Ishikawa (cell line): ENCODE measurements around the gene SREBF2.

ENCODE experiments used
- CEBPB ChIP-seq: IDR thresholded peaks from 2 replicates; pipeline ENCODE4 v1.6.1; 2012
- FOXM1 ChIP-seq: IDR thresholded peaks from 2 replicates; pipeline ENCODE4 v1.6.1; 2012; ENCODE audit warnings: low read depth, borderline replicate concordance
- MAX ChIP-seq: IDR thresholded peaks from 2 replicates; pipeline ENCODE4 v1.6.1; 2012
- NFIC ChIP-seq: IDR thresholded peaks from 2 replicates; pipeline ENCODE4 v1.6.1; 2012
- TAF1 ChIP-seq: IDR thresholded peaks from 2 replicates; pipeline ENCODE4 v1.6.1; 2012; ENCODE audit warnings: low read depth, mild to moderate bottlenecking
- YY1 ChIP-seq: IDR thresholded peaks from 2 replicates; pipeline ENCODE4 v1.6.1; 2012; ENCODE audit warnings: low read depth
- ZBTB7A ChIP-seq: IDR thresholded peaks from 2 replicates; pipeline ENCODE4 v1.6.1; 2012; ENCODE audit warnings: low read depth

GRCh38 chr22:41875531-41876270, 42.8 kb downstream of the SREBF2 start:
- no peak for TF ChIP-seq TAF1
- no peak for TF ChIP-seq FOXM1
- no peak for TF ChIP-seq YY1
- no peak for TF ChIP-seq CEBPB
- no peak for TF ChIP-seq MAX
- TF ChIP-seq NFIC = no peak
- TF ChIP-seq ZBTB7A = no peak
